ENCODE measurements around the gene PCNX4.
A peak's percentile ranks its signal among the peaks of the same experiment; 100 is the strongest.
"Not testable (repeated sequence)": the region's sequence is repeated elsewhere in the genome, so short reads cannot be mapped to it uniquely, and the experiment has no call there.

PCNX4 gene

DNA sequence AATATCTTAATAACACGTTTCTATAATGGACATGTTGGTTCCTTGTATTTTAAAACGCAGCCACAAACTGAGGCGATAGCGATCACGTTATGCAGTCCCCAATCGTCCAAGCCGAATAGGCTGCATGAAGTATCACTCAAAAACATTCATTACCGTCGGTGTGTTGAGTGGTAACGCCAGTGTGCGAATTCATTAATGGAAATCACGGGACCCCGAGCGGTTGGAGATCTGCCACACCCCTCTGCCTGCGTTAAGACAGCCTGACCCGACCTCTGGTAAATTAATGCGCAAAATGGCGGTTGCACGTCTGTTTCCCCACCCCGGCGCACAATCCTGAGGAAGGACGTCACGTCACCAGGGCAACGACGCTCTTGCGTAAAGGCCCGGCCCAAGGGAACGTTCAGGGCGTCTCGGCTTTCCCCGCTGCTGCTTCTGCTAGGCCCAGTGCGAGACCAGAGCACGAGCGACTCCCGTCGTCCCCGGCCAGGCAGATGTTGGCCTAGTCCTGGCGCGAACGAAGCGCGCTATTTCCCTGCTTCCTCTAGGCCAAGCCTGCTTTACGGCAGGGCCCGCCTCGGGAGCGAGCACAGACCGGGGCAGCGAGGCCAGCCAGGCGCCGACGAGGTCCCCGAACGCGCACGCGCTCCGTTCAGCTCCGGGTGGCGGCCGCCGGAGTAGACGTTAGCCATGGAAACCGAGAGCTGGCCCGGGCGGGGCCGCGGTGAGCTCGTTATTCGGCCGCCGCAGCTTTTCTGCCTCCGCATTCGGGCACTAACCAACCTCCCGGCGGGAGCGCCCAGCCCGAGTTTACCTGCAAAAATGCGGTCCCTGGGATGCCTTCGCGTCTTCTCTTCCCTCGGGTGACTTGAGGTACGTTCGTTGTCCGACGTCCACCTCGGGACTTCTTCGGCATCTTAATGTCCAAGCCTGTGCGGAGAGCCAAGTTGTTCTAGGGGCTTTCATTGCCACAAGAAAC is at the start of gene PCNX4:
Gene PCNX4 (plus strand): TSS at position 374 of the 976 bp plus-strand sequence. CDS start 15,716 bp downstream, outside the sequence.
- no peak for TF ChIP-seq EZH2 (optimal IDR thresholded peaks at IDR 0.05; ENCODE audit: low read depth, low read length)
- TF ChIP-seq CTCF (IDR thresholded peaks at IDR 0.05; ENCODE audit: low read length), result no peak
- no peak for TF ChIP-seq EZH2phosphoT487 (IDR thresholded peaks at IDR 0.05; ENCODE audit: low read length)
- H3K4me2 ChIP-seq (ENCODE audit: low read depth, low read length), result peak within 1 kb of the TSS; percentile 79
- peak within 1 kb of the TSS; percentile 81 for H3K4me3 ChIP-seq (ENCODE audit: low read length)
- peaks cover 9% of the 10 kb centered on the region; the same call in 1 of the 2 replicates for H3F3A ChIP-seq (ENCODE audit: insufficient read depth, low read length)
- peak; percentile 91 for DNase-seq
- no peaks in the 10 kb centered on the region for H3K9me3 ChIP-seq (replicated peaks; ENCODE audit: insufficient read depth, low read length)
- peak within 1 kb of the TSS; percentile 83 for H2AFZ ChIP-seq (ENCODE audit: low read length)
- H3K36me3 ChIP-seq (replicated peaks; ENCODE audit: insufficient read depth, low read length), result no peaks in the 10 kb centered on the region
- no peaks in the 10 kb centered on the region for H3K9me2 ChIP-seq (replicated peaks; ENCODE audit: insufficient read depth, low read length)
- peaks cover 42% of the 10 kb centered on the region for H3K79me2 ChIP-seq (ENCODE audit: low read length)
- peaks cover 7% of the 10 kb centered on the region for H3K4me1 ChIP-seq (ENCODE audit: low read length)
- H4K20me1 ChIP-seq (ENCODE audit: insufficient read depth, low read length), result no peaks in the 10 kb centered on the region
- peak within 1 kb of the TSS; percentile 86 for H3K9ac ChIP-seq (ENCODE audit: low read length)
- no peaks in the 10 kb centered on the region for H3K27me3 ChIP-seq (replicated peaks; ENCODE audit: insufficient read depth, low read length)
- peak within 1 kb of the TSS; percentile 99 for H3K27ac ChIP-seq (ENCODE audit: low read length)

DNA sequence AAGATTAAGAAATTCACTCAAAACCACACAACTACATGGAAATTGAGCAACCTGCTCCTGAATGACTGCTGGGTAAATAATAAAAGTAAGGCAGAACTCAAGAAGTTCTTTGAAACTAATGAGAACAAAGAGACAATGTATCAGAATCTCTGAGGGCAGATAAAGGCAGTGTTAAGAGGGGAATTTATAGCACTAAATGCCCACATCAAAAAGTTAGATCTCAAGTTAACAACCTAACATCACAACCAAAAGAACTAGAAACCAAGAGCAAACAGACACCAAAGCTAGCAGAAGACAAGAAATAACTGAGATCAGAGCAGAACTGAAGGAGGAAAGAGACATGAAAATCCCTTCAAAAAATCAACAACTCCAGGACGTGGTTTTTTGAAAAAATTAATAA is 43.7 kb upstream of the PCNX4 start:
- DNase-seq; H3K9me3 ChIP-seq (replicated peaks; ENCODE audit: insufficient read depth, low read length); H3K79me2 ChIP-seq (ENCODE audit: low read length); H3K4me3 ChIP-seq (ENCODE audit: low read length); H3F3A ChIP-seq (ENCODE audit: insufficient read depth, low read length); H3K27ac ChIP-seq (ENCODE audit: low read length); H4K20me1 ChIP-seq (ENCODE audit: insufficient read depth, low read length); H3K4me2 ChIP-seq (ENCODE audit: low read depth, low read length); H3K9me2 ChIP-seq (replicated peaks; ENCODE audit: insufficient read depth, low read length); H3K9ac ChIP-seq (ENCODE audit: low read length); H3K4me1 ChIP-seq (ENCODE audit: low read length); H3K27me3 ChIP-seq (replicated peaks; ENCODE audit: insufficient read depth, low read length); H3K36me3 ChIP-seq (replicated peaks; ENCODE audit: insufficient read depth, low read length); H2AFZ ChIP-seq (ENCODE audit: low read length): not testable (repeated sequence)

GRCh38 chr14:60051721-60052221 is 40.0 kb upstream of the PCNX4 start:
- DNase-seq, result no peak
- H3K9me3 ChIP-seq (replicated peaks; ENCODE audit: insufficient read depth, low read length), result no peaks in the 10 kb centered on the region
- H3K9ac ChIP-seq (ENCODE audit: low read length), result no peak overlapping the region
- H3K4me1 ChIP-seq (ENCODE audit: low read length), result no peaks in the 10 kb centered on the region
- no peaks in the 10 kb centered on the region for H3K79me2 ChIP-seq (ENCODE audit: low read length)
- no peaks in the 10 kb centered on the region for H3K27me3 ChIP-seq (replicated peaks; ENCODE audit: insufficient read depth, low read length)
- H3K36me3 ChIP-seq (replicated peaks; ENCODE audit: insufficient read depth, low read length), result no peaks in the 10 kb centered on the region
- H3K4me3 ChIP-seq (ENCODE audit: low read length), result no peak overlapping the region
- H2AFZ ChIP-seq (ENCODE audit: low read length), result no peak overlapping the region
- no peaks in the 10 kb centered on the region for H4K20me1 ChIP-seq (ENCODE audit: insufficient read depth, low read length)
- no peak overlapping the region for H3K4me2 ChIP-seq (ENCODE audit: low read depth, low read length)
- no peak overlapping the region for H3K27ac ChIP-seq (ENCODE audit: low read length)
- no peaks in the 10 kb centered on the region for H3F3A ChIP-seq (ENCODE audit: insufficient read depth, low read length)
- H3K9me2 ChIP-seq (replicated peaks; ENCODE audit: insufficient read depth, low read length), result no peaks in the 10 kb centered on the region
- TF ChIP-seq EZH2phosphoT487 (IDR thresholded peaks at IDR 0.05; ENCODE audit: low read length) (no peak), CTCF (IDR thresholded peaks at IDR 0.05; ENCODE audit: low read length) (no peak), EZH2 (optimal IDR thresholded peaks at IDR 0.05; ENCODE audit: low read depth, low read length) (no peak)

- Histone ChIP-seq H3F3A (ENCODE audit: insufficient read depth, low read length) (no peaks in the 10 kb centered on the region), H3K27ac (ENCODE audit: low read length) (no peak overlapping the region), H3K79me2 (ENCODE audit: low read length) (no peaks in the 10 kb centered on the region), H2AFZ (ENCODE audit: low read length) (no peak overlapping the region), H3K4me2 (ENCODE audit: low read depth, low read length) (no peak overlapping the region), H3K4me1 (ENCODE audit: low read length) (no peaks in the 10 kb centered on the region), H3K36me3 (replicated peaks; ENCODE audit: insufficient read depth, low read length) (no peaks in the 10 kb centered on the region), H3K9ac (ENCODE audit: low read length) (no peak overlapping the region), H3K9me3 (replicated peaks; ENCODE audit: insufficient read depth, low read length) (no peaks in the 10 kb centered on the region), H3K4me3 (ENCODE audit: low read length) (no peak overlapping the region), H3K27me3 (replicated peaks; ENCODE audit: insufficient read depth, low read length) (no peaks in the 10 kb centered on the region), H3K9me2 (replicated peaks; ENCODE audit: insufficient read depth, low read length) (no peaks in the 10 kb centered on the region), H4K20me1 (ENCODE audit: insufficient read depth, low read length) (no peaks in the 10 kb centered on the region)
- no peak for TF ChIP-seq EZH2 (optimal IDR thresholded peaks at IDR 0.05; ENCODE audit: low read depth, low read length)
- TF ChIP-seq EZH2phosphoT487 (IDR thresholded peaks at IDR 0.05; ENCODE audit: low read length), result no peak
- TF ChIP-seq CTCF (IDR thresholded peaks at IDR 0.05; ENCODE audit: low read length), result no peak
- DNase-seq, result no peak
These were observed 33.6 kb upstream of the PCNX4 start for GRCh38 chr14:60058087-60058486.
